SU-DHL-6 (cell line): ENCODE data around the gene GABBR2.

Source experiments
- H2AFZ ChIP-seq: fragments of 200-600 bp; sonication (generic); 2 replicates; pipeline ENCODE4 v1.6.1; 2014; ENCODE audit warnings: low read depth, mild to moderate bottlenecking, moderate library complexity, mixed read lengths, antibody characterized with exemption, low read length; ENCODE audit not compliant: severe bottlenecking
- H3F3A ChIP-seq: fragments of 200-600 bp; shearing (Covaris generic); 2 replicates; pipeline ENCODE4 v1.6.0; 2016; ENCODE audit warnings: antibody characterized with exemption, mild to moderate bottlenecking; ENCODE audit not compliant: insufficient read depth
- H3K27ac ChIP-seq: fragments of 200-600 bp; sonication (generic); 2 replicates; pipeline ENCODE4 v1.5.1; 2016; ENCODE audit warnings: low read depth, mild to moderate bottlenecking, low read length, moderate library complexity, mixed read lengths
- H3K27me3 ChIP-seq: fragments of 200-600 bp; sonication (generic), shearing (Covaris generic); 2 replicates; pipeline ENCODE4 v1.6.0; 2014; ENCODE audit warnings: mild to moderate bottlenecking, low read length
- H3K36me3 ChIP-seq: fragments of 200-600 bp; sonication (generic); 2 replicates; pipeline ENCODE4 v1.6.1; 2014; ENCODE audit warnings: mild to moderate bottlenecking, low read length, mixed read lengths
- H3K4me2 ChIP-seq: fragments of 300-600, 200-600 bp; shearing (Covaris generic), sonication (generic); 2 replicates; pipeline ENCODE4 v1.6.0; 2014; ENCODE audit warnings: low read length, low read depth, mild to moderate bottlenecking; ENCODE audit not compliant: poor library complexity, severe bottlenecking
- H3K4me3 ChIP-seq: fragments of 200-600 bp; sonication (generic); 2 replicates; pipeline ENCODE4 v1.5.1; 2014; ENCODE audit warnings: antibody characterized with exemption, low read length, mild to moderate bottlenecking, mixed read lengths; ENCODE audit not compliant: insufficient read depth, poor library complexity, severe bottlenecking
- H3K79me2 ChIP-seq: fragments of 200-600 bp; sonication (generic); 2 replicates; pipeline ENCODE4 v1.6.1; 2014; ENCODE audit warnings: mild to moderate bottlenecking, low read length, moderate library complexity; ENCODE audit not compliant: insufficient read depth
- H3K9ac ChIP-seq: fragments of 200-600 bp; sonication (generic); 2 replicates; pipeline ENCODE4 v1.7.0; 2014; ENCODE audit warnings: mild to moderate bottlenecking, low read length
- H3K9me2 ChIP-seq: fragments of 200-600 bp; sonication (generic); replicated peaks from 2 replicates; pipeline ENCODE4 v1.6.1; 2014; ENCODE audit warnings: low read length; ENCODE audit not compliant: insufficient read depth
- H3K9me3 ChIP-seq: fragments of 200-600 bp; sonication (generic); 2 replicates; pipeline ENCODE4 v1.6.1; 2014; ENCODE audit warnings: low read length, mixed read lengths; ENCODE audit not compliant: insufficient read depth
- H4K20me1 ChIP-seq: fragments of 200-600 bp; sonication (generic); 2 replicates; pipeline ENCODE4 v1.6.1; 2014; ENCODE audit warnings: low read depth, mild to moderate bottlenecking, antibody characterized with exemption, low read length, moderate library complexity, mixed read lengths
- EZH2phosphoT487 ChIP-seq: fragments of 200-600 bp; sonication (generic), shearing (Covaris generic); conservative IDR thresholded peaks from 2 replicates; pipeline ENCODE4 v1.6.1; 2018; ENCODE audit warnings: mild to moderate bottlenecking, antibody characterized with exemption, low read length, moderate library complexity, mixed read lengths
- TF ChIP-seq, protein P1 (sequence below): fragments of 200-600 bp; sonication (generic); IDR thresholded peaks from one replicate; pipeline ENCODE4 v1.5.1; 2017; ENCODE audit warnings: antibody characterized with exemption, mild to moderate bottlenecking, low read length, moderate library complexity; ENCODE audit not compliant: insufficient read depth, poor library complexity, severe bottlenecking

Gene GABBR2

DNA sequence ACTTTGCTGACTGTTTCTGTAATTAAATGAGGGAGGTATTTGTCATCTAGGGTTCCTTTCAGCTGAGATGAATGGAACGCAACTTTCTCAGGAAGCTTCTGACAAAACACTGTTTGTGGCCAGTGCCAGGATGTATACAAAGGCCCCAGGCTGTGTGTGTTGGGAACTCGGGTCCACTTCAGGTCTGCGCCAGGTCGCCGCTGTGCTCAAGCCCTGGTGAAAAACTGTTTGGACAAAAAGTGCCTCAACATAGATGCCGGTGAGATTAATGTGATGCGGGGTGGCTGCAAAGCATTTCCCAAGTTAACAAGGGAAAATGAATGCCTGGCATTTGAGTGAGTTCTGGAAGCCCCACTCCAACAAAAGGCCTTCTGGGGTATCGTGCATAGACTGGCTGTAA, 156.4 kb downstream of the GABBR2 start:
- no peaks in the 10 kb centered on the region for H3K36me3 ChIP-seq
- H3K4me3 ChIP-seq = no peak overlapping the region
- H3K4me2 ChIP-seq = no peak overlapping the region
- no peaks in the 10 kb centered on the region for H3K9me3 ChIP-seq
- no peak overlapping the region for H3K27ac ChIP-seq
- no peak for TF ChIP-seq EZH2phosphoT487
- TF ChIP-seq, protein P1, sequence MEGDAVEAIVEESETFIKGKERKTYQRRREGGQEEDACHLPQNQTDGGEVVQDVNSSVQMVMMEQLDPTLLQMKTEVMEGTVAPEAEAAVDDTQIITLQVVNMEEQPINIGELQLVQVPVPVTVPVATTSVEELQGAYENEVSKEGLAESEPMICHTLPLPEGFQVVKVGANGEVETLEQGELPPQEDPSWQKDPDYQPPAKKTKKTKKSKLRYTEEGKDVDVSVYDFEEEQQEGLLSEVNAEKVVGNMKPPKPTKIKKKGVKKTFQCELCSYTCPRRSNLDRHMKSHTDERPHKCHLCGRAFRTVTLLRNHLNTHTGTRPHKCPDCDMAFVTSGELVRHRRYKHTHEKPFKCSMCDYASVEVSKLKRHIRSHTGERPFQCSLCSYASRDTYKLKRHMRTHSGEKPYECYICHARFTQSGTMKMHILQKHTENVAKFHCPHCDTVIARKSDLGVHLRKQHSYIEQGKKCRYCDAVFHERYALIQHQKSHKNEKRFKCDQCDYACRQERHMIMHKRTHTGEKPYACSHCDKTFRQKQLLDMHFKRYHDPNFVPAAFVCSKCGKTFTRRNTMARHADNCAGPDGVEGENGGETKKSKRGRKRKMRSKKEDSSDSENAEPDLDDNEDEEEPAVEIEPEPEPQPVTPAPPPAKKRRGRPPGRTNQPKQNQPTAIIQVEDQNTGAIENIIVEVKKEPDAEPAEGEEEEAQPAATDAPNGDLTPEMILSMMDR = no peak
- H3K27me3 ChIP-seq = no peaks in the 10 kb centered on the region
- H3F3A ChIP-seq = no peaks in the 10 kb centered on the region
- H3K9me2 ChIP-seq = no peaks in the 10 kb centered on the region
- H3K79me2 ChIP-seq = no peaks in the 10 kb centered on the region
- no peak overlapping the region for H3K9ac ChIP-seq
- no peaks in the 10 kb centered on the region for H4K20me1 ChIP-seq
- no peak overlapping the region for H2AFZ ChIP-seq

- H3K4me2 ChIP-seq = no peak overlapping the region
- no peak overlapping the region for H3K9ac ChIP-seq
- H3K27ac ChIP-seq = no peak overlapping the region
- H4K20me1 ChIP-seq = no peaks in the 10 kb centered on the region
- no peaks in the 10 kb centered on the region for H3F3A ChIP-seq
- no peaks in the 10 kb centered on the region for H3K79me2 ChIP-seq
- no peak overlapping the region for H3K4me3 ChIP-seq
- no peaks in the 10 kb centered on the region for H3K9me3 ChIP-seq
- TF ChIP-seq, protein P1 = no peak
- TF ChIP-seq EZH2phosphoT487 = no peak
- no peaks in the 10 kb centered on the region for H3K36me3 ChIP-seq
- no peak overlapping the region for H2AFZ ChIP-seq
- no peaks in the 10 kb centered on the region for H3K27me3 ChIP-seq
- no peaks in the 10 kb centered on the region for H3K9me2 ChIP-seq
Observed at GRCh38 chr9:98551511-98552286, 157.0 kb downstream of the GABBR2 start.

DNA sequence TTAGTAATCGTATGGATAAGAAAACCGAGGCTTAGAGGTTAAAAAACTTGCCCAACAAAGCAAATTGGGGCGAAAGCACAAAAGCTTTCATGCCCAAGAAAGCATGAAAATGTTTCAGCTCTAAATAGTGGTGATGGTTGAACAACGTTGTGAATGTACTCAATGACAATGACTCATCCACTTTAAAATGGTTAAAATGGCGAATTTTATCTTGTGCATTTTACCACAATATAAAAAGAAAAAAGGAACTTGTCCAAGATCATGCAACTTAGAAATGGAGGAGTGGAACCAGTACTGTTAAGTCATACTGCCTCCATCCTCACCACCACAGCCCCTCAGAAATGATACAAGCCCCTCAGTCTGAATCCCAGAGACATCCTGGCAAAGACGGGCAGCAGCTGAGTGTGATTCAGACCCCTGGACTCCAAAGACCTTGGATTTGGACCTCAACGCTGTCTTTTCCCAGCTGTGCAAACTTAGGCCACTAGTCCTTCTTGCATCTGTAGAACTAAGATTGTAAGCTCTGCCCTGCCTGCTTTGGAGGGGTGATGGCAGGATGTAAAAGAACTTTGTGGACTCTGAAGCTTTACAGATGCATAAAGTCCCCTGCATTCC, 158.4 kb downstream of the GABBR2 start:
- no peak overlapping the region for H2AFZ ChIP-seq
- H3K27ac ChIP-seq = no peak overlapping the region
- H3K9ac ChIP-seq = no peak overlapping the region
- TF ChIP-seq EZH2phosphoT487 = no peak
- TF ChIP-seq, protein P1 = no peak
- no peaks in the 10 kb centered on the region for H3K79me2 ChIP-seq
- no peaks in the 10 kb centered on the region for H3K9me2 ChIP-seq
- H4K20me1 ChIP-seq = no peaks in the 10 kb centered on the region
- no peaks in the 10 kb centered on the region for H3F3A ChIP-seq
- H3K27me3 ChIP-seq = no peaks in the 10 kb centered on the region
- H3K4me2 ChIP-seq = no peak overlapping the region
- no peak overlapping the region for H3K4me3 ChIP-seq
- H3K9me3 ChIP-seq = no peaks in the 10 kb centered on the region
- no peaks in the 10 kb centered on the region for H3K36me3 ChIP-seq
